Smooth muscle cell (in vitro differentiated cells): ENCODE measurements around the gene TCOF1. TPM values are rescaled to one million over a fixed set of nuclear protein-coding genes. Genes with fewer than 3 reads are reported as not detected.

Experiments used
- DNase-seq: peaks from one replicate; lab custom pipeline; 2025; ENCODE audit not compliant: unreplicated experiment; lab: John Stamatoyannopoulos, UW
- H2AFZ ChIP-seq: fragments of 200-600 bp; sonication (generic); 2 replicates; pipeline ENCODE4 v1.6.0; 2016; ENCODE audit warnings: antibody characterized with exemption, low read depth, mild to moderate bottlenecking
- H3F3A ChIP-seq: fragments of 200-600 bp; sonication (generic); 2 replicates; pipeline ENCODE4 v1.6.0; 2017; ENCODE audit warnings: antibody characterized with exemption, low read depth
- H3K27ac ChIP-seq: fragments of 200-600 bp; sonication (generic); 2 replicates; pipeline ENCODE4 v1.5.1; 2016; ENCODE audit warnings: low read depth, mild to moderate bottlenecking
- H3K27me3 ChIP-seq: fragments of 200-600 bp; sonication (generic); 2 replicates; pipeline ENCODE4 v1.6.1; 2016; ENCODE audit warnings: low read depth, mild to moderate bottlenecking
- H3K36me3 ChIP-seq: fragments of 200-600 bp; sonication (generic); 2 replicates; pipeline ENCODE4 v1.5.1; 2016; ENCODE audit warnings: low read depth
- H3K4me1 ChIP-seq: fragments of 200-600 bp; sonication (generic); 2 replicates; pipeline ENCODE4 v1.5.1; 2016; ENCODE audit warnings: low read depth
- H3K4me2 ChIP-seq: fragments of 200-600 bp; sonication (generic); 2 replicates; pipeline ENCODE4 v1.6.0; 2016; ENCODE audit warnings: mild to moderate bottlenecking
- H3K4me3 ChIP-seq: fragments of 200-600 bp; sonication (generic); 2 replicates; pipeline ENCODE4 v1.5.1; 2016; ENCODE audit warnings: mild to moderate bottlenecking
- H3K79me2 ChIP-seq: fragments of 200-600 bp; sonication (generic); 2 replicates; pipeline ENCODE4 v1.6.0; 2016; ENCODE audit warnings: low read depth, mild to moderate bottlenecking
- H3K9ac ChIP-seq: fragments of 200-600 bp; sonication (generic); 2 replicates; pipeline ENCODE4 v1.6.0; 2016; ENCODE audit warnings: low read depth
- H3K9me3 ChIP-seq: fragments of 200-600 bp; sonication (generic); replicated peaks from 2 replicates; pipeline ENCODE4 v1.5.1; 2016; ENCODE audit warnings: low read depth
- H4K20me1 ChIP-seq: fragments of 200-600 bp; sonication (generic); 2 replicates; pipeline ENCODE4 v1.6.0; 2016; ENCODE audit warnings: low read depth
- WGBS: methylation state at CpG from one replicate; pipeline ENCODE4 v1.1.7; 2016; ENCODE audit warnings: low lambda C conversion rate; 5-methylcytosine and 5-hydroxymethylcytosine counted together
- polyA plus RNA-seq: library from polyadenylated mRNA; unstranded; fragments of >200 nt; fragmentation: Nextera tagmentation; extraction: Ambion mirVana; gene quantifications from 2 replicates; pipeline ENCODE4 v1.2.1, GENCODE V29; 2016
- total RNA-seq: library from RNA; depleted of rRNA; stranded (reverse); fragments of >200 nt; gene quantifications from 2 replicates; pipeline ENCODE4 v1.2.3, GENCODE V29; 2014
- TF ChIP-seq, protein P1 (sequence below): fragments of 200-600 bp; sonication (generic); IDR thresholded peaks from 2 replicates; pipeline ENCODE4 v1.5.1; 2017; ENCODE audit warnings: borderline replicate concordance, mild to moderate bottlenecking, antibody characterized with exemption; ENCODE audit not compliant: insufficient read depth, poor library complexity, severe bottlenecking

Gene TCOF1, protein sequence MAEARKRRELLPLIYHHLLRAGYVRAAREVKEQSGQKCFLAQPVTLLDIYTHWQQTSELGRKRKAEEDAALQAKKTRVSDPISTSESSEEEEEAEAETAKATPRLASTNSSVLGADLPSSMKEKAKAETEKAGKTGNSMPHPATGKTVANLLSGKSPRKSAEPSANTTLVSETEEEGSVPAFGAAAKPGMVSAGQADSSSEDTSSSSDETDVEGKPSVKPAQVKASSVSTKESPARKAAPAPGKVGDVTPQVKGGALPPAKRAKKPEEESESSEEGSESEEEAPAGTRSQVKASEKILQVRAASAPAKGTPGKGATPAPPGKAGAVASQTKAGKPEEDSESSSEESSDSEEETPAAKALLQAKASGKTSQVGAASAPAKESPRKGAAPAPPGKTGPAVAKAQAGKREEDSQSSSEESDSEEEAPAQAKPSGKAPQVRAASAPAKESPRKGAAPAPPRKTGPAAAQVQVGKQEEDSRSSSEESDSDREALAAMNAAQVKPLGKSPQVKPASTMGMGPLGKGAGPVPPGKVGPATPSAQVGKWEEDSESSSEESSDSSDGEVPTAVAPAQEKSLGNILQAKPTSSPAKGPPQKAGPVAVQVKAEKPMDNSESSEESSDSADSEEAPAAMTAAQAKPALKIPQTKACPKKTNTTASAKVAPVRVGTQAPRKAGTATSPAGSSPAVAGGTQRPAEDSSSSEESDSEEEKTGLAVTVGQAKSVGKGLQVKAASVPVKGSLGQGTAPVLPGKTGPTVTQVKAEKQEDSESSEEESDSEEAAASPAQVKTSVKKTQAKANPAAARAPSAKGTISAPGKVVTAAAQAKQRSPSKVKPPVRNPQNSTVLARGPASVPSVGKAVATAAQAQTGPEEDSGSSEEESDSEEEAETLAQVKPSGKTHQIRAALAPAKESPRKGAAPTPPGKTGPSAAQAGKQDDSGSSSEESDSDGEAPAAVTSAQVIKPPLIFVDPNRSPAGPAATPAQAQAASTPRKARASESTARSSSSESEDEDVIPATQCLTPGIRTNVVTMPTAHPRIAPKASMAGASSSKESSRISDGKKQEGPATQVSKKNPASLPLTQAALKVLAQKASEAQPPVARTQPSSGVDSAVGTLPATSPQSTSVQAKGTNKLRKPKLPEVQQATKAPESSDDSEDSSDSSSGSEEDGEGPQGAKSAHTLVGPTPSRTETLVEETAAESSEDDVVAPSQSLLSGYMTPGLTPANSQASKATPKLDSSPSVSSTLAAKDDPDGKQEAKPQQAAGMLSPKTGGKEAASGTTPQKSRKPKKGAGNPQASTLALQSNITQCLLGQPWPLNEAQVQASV (N-terminal part only)
- total RNA-seq (12.7 and 16.0 TPM in 2 replicates), polyA plus RNA-seq (25.9 and 27.6 TPM in 2 replicates)

DNA sequence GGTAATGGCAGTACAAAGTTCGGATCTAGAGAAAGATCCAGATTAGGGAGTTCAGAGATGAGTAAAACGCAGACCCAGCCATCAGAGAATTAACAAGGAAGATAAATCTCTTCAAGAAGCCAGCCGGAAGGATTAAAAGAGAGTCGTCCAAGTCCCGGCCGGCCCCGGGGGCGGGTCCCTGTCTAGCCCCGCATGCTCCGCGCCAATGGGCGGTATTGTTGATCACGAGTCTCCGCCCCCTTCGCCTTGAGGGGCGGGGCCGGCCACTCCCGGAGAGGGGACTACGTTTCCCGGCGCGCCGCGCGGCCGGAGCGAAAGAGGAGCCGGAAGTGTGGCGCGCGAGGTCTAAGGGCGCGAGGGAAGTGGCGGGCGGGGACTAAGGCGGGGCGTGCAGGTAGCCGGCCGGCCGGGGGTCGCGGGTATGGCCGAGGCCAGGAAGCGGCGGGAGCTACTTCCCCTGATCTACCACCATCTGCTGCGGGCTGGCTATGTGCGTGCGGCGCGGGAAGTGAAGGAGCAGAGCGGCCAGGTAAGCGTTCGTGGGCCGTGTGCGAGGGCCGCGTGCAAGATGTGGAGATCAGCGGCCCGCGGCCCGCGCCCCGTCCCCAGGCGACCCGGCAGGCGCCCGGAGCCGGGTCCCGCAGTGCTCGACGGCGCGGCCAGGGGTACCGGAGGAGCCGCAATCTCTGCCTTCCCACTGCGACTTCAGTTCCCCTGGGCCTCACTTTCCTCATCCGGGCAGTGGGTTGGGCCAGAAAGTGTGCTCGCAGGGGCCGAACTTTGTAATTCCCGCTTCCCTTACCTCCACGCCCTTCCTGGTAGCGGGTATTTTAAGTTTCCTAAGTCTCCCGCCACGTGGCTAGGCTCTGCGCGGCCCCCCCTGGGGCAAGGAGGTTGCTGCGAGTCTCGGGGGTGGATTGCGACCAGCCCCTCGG lies at the start of gene TCOF1:
Gene TCOF1 (plus strand): TSS at position 372 of the 935 bp plus-strand sequence. CDS start 50 bp downstream, at position 422.
- Histone ChIP-seq H3K27ac (peak within 1 kb of the TSS; percentile 56), H3K27me3 (no peaks in the 10 kb centered on the region), H3F3A (peaks cover 10% of the 10 kb centered on the region), H3K9me3 (no peaks in the 10 kb centered on the region), H3K4me3 (peak within 1 kb of the TSS; percentile 82), H3K4me1 (peaks cover 10% of the 10 kb centered on the region), H3K9ac (peak within 1 kb of the TSS; percentile 79), H3K36me3 (no peaks in the 10 kb centered on the region), H4K20me1 (peaks cover 4% of the 10 kb centered on the region), H3K4me2 (peak within 1 kb of the TSS; percentile 96), H2AFZ (peak within 1 kb of the TSS; percentile 87), H3K79me2 (peaks cover 28% of the 10 kb centered on the region)
- TF ChIP-seq, protein P1, sequence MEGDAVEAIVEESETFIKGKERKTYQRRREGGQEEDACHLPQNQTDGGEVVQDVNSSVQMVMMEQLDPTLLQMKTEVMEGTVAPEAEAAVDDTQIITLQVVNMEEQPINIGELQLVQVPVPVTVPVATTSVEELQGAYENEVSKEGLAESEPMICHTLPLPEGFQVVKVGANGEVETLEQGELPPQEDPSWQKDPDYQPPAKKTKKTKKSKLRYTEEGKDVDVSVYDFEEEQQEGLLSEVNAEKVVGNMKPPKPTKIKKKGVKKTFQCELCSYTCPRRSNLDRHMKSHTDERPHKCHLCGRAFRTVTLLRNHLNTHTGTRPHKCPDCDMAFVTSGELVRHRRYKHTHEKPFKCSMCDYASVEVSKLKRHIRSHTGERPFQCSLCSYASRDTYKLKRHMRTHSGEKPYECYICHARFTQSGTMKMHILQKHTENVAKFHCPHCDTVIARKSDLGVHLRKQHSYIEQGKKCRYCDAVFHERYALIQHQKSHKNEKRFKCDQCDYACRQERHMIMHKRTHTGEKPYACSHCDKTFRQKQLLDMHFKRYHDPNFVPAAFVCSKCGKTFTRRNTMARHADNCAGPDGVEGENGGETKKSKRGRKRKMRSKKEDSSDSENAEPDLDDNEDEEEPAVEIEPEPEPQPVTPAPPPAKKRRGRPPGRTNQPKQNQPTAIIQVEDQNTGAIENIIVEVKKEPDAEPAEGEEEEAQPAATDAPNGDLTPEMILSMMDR = no peak
- WGBS = 2% methylated on average over 82 of the region's 90 CpGs
- peak; percentile 85 for DNase-seq

DNA sequence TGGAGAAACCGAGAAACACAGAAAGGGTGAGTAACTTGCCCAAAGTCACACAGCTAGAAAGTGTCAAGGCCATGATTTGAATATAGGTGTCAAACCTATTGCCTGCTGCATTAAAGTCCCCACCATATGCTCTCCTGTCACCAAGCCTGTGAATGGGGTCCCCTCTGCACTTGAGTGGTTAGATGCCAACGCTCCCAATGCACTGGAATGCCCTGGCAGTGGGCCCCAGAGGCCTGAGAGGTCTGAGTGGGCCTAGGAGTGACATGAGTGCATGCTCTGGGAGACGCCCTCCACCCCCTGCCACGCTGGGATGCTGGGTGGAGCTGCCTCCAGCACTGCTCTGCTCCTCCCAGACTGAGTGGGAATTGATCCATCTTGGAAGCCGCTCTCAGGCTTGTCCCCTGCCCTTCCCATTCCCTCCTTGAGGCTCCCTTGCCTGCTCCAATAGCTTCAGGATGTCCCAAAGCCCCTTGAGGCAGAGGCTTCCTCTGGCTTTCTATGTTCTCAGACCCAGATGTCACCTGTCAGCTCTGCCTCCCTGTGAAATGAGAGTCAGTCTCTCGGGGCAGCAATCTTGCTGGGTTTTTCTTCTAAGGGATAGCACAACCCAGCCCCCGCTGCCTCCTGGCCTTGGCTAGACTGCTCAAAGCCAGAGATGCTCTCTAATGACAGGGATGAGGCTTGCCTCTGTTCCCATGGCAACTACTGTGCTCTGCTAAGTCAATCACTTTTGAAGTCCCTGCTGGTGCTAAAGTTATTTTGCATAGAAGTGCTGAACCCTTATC lies 48.2 kb upstream of the TCOF1 start:
- no peak for DNase-seq
- H3K79me2 ChIP-seq = no peaks in the 10 kb centered on the region
- WGBS = 70% methylated on average over 7 of the region's 7 CpGs
- H3K9me3 ChIP-seq = no peaks in the 10 kb centered on the region
- H3F3A ChIP-seq = peaks cover 17% of the 10 kb centered on the region
- H3K4me1 ChIP-seq = peaks cover 8% of the 10 kb centered on the region
- no peaks in the 10 kb centered on the region for H3K27me3 ChIP-seq
- no peak overlapping the region for H2AFZ ChIP-seq
- H3K4me2 ChIP-seq = no peak overlapping the region
- H3K9ac ChIP-seq = no peak overlapping the region
- H3K4me3 ChIP-seq = no peak overlapping the region
- TF ChIP-seq, protein P1 = no peak
- H3K36me3 ChIP-seq = no peaks in the 10 kb centered on the region
- no peaks in the 10 kb centered on the region for H4K20me1 ChIP-seq
- peak overlapping the region; percentile 40 for H3K27ac ChIP-seq

DNA sequence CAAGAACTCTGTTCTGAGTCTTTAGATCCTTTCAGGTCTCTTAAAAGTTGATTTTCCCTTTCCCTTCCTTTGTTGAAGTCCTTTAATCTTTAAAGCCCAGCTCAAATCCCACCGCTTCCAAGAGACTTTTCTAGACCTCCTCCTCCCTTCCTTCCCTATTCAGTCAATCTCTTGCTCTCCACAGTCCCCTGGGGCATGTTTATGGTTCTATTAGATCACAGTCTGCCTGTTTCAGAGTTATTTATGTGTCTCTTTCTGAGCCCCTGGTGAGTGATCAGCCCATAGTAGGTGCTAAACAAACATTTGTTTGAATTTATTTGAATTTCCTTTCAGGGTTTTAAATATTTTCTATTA lies 47.6 kb upstream of the TCOF1 start:
- H3K4me1 ChIP-seq = peaks cover 6% of the 10 kb centered on the region
- no peaks in the 10 kb centered on the region for H4K20me1 ChIP-seq
- no peaks in the 10 kb centered on the region for H3K27me3 ChIP-seq
- no peak for DNase-seq
- H3K27ac ChIP-seq = peak overlapping the region; percentile 40
- H2AFZ ChIP-seq = no peak overlapping the region
- no peak overlapping the region for H3K9ac ChIP-seq
- 35% methylated on average over 1 of the region's 1 CpG for WGBS
- H3K4me3 ChIP-seq = no peak overlapping the region
- H3F3A ChIP-seq = peaks cover 12% of the 10 kb centered on the region
- H3K9me3 ChIP-seq = no peaks in the 10 kb centered on the region
- TF ChIP-seq, protein P1 = no peak
- H3K4me2 ChIP-seq = no peak overlapping the region
- no peaks in the 10 kb centered on the region for H3K79me2 ChIP-seq
- no peaks in the 10 kb centered on the region for H3K36me3 ChIP-seq
